Cardiac fibroblast (primary cell): Measurements from ENCODE around the gene HCST.
"Not testable (repeated sequence)": the region's sequence is repeated elsewhere in the genome, so short reads cannot be mapped to it uniquely, and the experiment has no call there.

ENCODE experiments used
- DNase-seq, 2 donors: peaks; one replicate each; pipeline versions ENCODE4 v3.0.0 to v3.0.0-alpha.2; 2010; ENCODE audit warnings: low read depth in 2 of 2
- H3K4me3 ChIP-seq, 2 donors: replicated peaks in 1 of 2; 1 replicate in 1 of 2; 2 replicates in 1 of 2; pipeline ENCODE4 v1.5.1; 2011; ENCODE audit warnings: low read depth in 2 of 2, low read length in 2 of 2, mild to moderate bottlenecking in 2 of 2, moderate library complexity in 1 of 2
- TF ChIP-seq, protein P1 (sequence below): IDR thresholded peaks from one replicate; pipeline ENCODE4 v1.5.1; 2011; ENCODE audit warnings: low read depth, mild to moderate bottlenecking, low read length, inconsistent platforms

HCST gene

DNA sequence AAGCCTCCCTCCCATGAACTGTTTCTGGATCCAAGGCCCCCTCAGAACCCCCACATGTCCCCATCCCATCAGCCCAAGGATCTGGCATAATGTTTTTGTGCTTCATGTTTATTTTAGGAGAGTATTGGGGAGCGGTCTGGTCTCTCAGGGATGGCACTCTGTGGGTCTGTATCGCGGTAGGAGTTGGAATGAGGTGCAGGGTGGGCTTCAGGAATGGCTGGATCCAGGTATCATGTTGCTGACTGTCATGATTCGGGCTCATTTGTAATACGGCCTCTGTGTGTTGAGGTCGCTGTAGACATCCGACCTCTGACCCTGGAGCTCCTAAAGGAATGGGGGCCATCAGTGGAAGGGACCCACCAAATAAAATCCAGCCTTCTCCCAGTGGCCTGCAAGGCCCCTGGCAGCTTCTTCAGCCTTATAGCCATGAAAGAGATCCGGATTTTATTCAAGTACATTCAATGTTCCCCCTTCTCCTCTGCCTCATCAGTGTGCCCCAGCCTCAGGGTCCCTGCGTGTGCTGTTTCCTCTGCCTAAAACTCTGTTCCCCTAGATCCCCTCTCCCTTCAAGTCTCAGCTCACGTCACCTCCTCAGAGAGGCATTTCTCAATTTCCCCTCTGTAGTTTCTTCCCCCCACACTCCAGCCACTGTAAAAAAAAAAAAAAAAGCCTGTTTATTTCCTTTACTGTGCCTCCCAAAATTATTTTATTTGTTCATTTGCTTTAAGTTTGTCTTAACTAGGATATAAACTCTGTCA lies 2.2 kb downstream of the HCST start:
- no peak for DNase-seq
- no peak overlapping the region for H3K4me3 ChIP-seq
- TF ChIP-seq, protein P1, sequence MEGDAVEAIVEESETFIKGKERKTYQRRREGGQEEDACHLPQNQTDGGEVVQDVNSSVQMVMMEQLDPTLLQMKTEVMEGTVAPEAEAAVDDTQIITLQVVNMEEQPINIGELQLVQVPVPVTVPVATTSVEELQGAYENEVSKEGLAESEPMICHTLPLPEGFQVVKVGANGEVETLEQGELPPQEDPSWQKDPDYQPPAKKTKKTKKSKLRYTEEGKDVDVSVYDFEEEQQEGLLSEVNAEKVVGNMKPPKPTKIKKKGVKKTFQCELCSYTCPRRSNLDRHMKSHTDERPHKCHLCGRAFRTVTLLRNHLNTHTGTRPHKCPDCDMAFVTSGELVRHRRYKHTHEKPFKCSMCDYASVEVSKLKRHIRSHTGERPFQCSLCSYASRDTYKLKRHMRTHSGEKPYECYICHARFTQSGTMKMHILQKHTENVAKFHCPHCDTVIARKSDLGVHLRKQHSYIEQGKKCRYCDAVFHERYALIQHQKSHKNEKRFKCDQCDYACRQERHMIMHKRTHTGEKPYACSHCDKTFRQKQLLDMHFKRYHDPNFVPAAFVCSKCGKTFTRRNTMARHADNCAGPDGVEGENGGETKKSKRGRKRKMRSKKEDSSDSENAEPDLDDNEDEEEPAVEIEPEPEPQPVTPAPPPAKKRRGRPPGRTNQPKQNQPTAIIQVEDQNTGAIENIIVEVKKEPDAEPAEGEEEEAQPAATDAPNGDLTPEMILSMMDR, result no peak

- H3K4me3 ChIP-seq, result no peak overlapping the region
- DNase-seq, result no peak
- TF ChIP-seq, protein P1, result no peak
Observed at GRCh38 chr19:35905178-35905727, 2.9 kb downstream of the HCST start.

DNA sequence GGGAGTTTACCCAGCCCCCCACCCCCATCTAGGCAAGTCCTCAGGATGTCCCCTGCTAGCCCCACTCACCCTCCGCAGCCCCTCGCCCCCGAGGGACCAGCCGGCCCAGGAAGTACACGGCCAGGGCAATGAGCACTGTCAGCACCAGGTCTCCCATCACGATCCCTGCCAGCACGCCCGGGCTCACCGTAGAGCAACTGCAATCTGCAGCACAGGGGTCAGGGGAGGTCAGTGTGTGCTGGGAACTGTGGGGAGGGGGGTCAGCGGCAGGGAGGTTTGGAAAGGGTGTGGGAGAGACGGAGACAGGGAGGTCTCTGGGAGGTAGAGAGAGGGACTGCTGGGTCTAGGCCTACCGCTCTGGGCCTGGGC lies 5.0 kb downstream of the HCST start:
- TF ChIP-seq, protein P1, result no peak
- no peak overlapping the region for H3K4me3 ChIP-seq
- no peak for DNase-seq

DNA sequence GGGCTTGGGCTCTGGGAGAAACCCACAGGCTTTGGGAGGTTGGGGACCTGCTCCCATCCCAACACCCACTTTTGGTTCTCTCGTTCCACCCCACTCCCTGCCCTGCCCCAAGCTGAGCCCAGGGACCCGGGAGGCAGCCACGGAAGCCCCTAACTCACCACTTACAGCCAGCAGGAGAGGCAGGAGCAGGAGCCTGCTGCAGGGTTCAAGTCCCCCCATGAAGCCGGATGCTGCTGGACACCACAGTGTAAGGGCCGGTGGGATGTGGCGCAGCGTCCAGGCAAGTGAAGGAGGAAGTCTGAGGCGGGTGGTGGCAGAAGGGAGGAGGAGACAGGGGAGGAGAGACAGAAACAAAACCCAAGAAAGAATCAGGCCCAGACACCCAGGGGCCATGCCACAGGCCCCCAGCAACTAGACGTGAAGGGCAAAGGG lies 5.7 kb downstream of the HCST start, which contains the start of gene TYROBP:
Gene TYROBP, minus strand, starts transcription at position 286 of the 432 bp plus-strand sequence. Its CDS starts 67 bp downstream, at position 219.
- no peak within 1 kb of the TSS for H3K4me3 ChIP-seq
- DNase-seq, result no peak
- TF ChIP-seq, protein P1, result no peak

DNA sequence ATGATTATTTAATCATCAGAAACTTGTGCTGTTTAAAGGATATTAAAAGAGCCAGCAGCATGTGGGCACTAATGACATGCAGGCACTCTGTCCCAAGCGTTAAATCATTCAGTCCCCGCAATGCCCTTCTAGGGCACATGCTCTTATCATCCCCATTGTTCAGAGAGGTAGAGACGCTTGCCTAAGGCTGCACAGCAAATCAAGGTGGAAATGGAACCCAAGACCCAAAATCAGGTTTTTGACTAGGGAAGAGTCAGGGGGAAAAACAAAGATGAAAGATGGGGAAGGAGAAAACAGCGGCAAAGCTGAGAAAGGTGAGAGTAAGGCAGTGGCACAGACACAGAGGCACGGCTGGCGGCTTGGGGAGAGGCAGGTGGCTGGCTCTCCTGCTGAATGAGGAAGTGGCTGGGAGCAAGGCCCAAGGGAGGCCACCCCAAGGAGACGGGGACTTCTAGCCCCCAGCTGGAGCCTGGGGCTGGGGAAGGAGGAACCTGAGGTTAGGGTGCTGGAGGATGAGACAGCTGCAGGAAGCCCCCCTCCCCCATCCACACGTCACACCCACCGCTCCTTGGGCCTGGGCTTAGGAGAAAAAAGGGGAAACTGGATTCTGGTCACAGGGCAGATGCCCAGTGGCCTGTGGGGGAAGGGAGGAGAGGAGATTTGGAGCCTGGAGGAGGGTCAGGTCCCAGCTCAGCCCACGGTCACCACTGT lies 6.8 kb downstream of the HCST start:
- TF ChIP-seq, protein P1, result no peak
- H3K4me3 ChIP-seq, result no peak overlapping the region
- no peak for DNase-seq

DNA sequence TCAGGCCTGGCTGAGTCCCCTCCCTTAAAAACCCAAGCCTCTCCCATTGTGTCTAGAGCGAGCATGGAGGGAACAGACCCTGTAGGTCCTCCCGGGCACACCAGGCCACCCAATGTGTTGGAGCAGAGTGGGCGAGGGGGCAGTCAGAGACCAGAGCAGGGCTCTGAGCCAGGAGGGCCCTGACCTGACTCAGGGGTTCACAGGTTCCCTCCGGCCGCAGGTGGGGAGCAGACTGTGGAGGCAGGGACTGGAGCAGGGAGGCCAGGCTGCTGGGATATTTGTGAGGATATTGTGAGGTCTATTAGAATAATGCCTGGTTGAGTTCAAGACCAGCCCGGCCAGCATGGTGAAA lies 7.3 kb downstream of the HCST start:
- H3K4me3 ChIP-seq, result no peak overlapping the region
- TF ChIP-seq, protein P1, result no peak
- DNase-seq, result no peak

GRCh38 chr19:35910355-35910754 lies 8.0 kb downstream of the HCST start:
- H3K4me3 ChIP-seq, DNase-seq: not testable (repeated sequence)
